ENCODE measurements around the gene ATP8B3.

GRCh38 chr19:1816530-1817298 is 4.6 kb upstream of the ATP8B3 start:
- TF ChIP-seq CTCF (IDR thresholded peaks at IDR 0.05) (no peak), POLR2A (IDR thresholded peaks at IDR 0.05) (no peak)
